Vagina (tissue), 2 donors: ENCODE measurements around the gene TRIM33. TPM values are rescaled to one million over a fixed set of nuclear protein-coding genes. Genes with fewer than 3 reads are reported as not detected.
"Not testable (repeated sequence)": the region's sequence is repeated elsewhere in the genome, so short reads cannot be mapped to it uniquely, and the experiment has no call there.

ENCODE experiments used
- DNase-seq, 2 donors: peaks; one replicate each; pipeline ENCODE4 v3.0.0-alpha.2; 2017; ENCODE audit errors: extremely low spot score in 2 of 2
- H3K27ac ChIP-seq: fragments of 200-600 bp; sonication (generic); one replicate; pipeline ENCODE4 v1.5.1; 2019
- H3K27me3 ChIP-seq: fragments of 200-600 bp; sonication (generic); one replicate; pipeline ENCODE4 v1.5.1; 2019
- H3K36me3 ChIP-seq, 2 donors: fragments of 200-600 bp; sonication (generic); one replicate each; pipeline ENCODE4 v1.5.1; 2017 to 2019
- H3K4me1 ChIP-seq: fragments of 200-600 bp; sonication (generic); one replicate; pipeline ENCODE4 v1.5.1; 2019
- H3K4me3 ChIP-seq, 2 donors: fragments of 200-600 bp; sonication (generic); 1 replicate in 1 of 2; 2 replicates in 1 of 2; pipeline ENCODE4 v1.5.1; 2016 to 2019
- H3K9me3 ChIP-seq: fragments of 200-600 bp; sonication (generic); one replicate; pipeline ENCODE4 v1.5.1; 2019
- POLR2A ChIP-seq, 2 donors: fragments of 450-650 bp; IDR thresholded peaks; one replicate each; pipeline ENCODE4 v1.6.1; 2017; ENCODE audit warnings: antibody characterized with exemption in 2 of 2, mild to moderate bottlenecking in 2 of 2, moderate library complexity in 2 of 2
- POLR2AphosphoS5 ChIP-seq, 2 donors: sonication (generic); formaldehyde crosslinking; IDR thresholded peaks; one replicate each; pipeline ENCODE4 v1.9.0; 2017; ENCODE audit warnings: antibody characterized with exemption in 2 of 2, mild to moderate bottlenecking in 2 of 2, low read depth in 1 of 2; ENCODE audit not compliant: insufficient read depth in 1 of 2
- intact Hi-C: fragments of 100-400 bp; cut with DNase I; formaldehyde crosslinking; loops from one replicate; pipeline ENCODE4 v1.15.1; 2023
- total RNA-seq: library from RNA; depleted of rRNA; stranded (reverse); fragments of >200 nt; gene quantifications from one replicate; pipeline ENCODE4 v1.2.3, GENCODE V29; 2016
- TF ChIP-seq, protein P1 (sequence below), 3 experiments: fragments of 450-650 bp in 2 of 3; fragments of 200-600 bp in 1 of 3; sonication (generic) in 1 of 3; IDR thresholded peaks; one replicate each; pipeline ENCODE4 v1.5.1; 2017 to 2019; ENCODE audit warnings: antibody characterized with exemption in 3 of 3, mild to moderate bottlenecking in 2 of 3, moderate library complexity in 2 of 3

TRIM33 gene
- total RNA-seq, 1 donor from 2014 or later: 35.8 TPM

DNA sequence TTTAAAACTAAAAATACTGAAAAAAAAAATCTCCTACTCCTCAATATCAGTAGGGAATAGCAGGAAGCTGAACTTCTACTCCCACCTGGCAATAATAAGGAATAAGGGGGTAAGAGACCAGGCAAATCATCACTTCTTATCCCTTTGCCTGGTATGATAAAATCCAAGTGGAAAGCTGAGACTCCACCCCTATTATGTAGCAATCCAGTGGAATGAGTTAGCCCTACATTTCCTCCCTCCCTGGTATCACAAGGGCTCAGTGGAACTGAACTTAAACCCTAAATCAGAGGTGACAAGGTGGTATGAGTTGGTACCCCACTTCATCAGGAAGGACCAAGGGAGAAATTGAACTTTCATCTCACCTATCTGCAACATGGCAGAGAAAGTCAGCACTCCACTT, 25.7 kb downstream of the TRIM33 start:
- no peaks in the 10 kb centered on the region for H3K27me3 ChIP-seq
- no peaks in the 10 kb centered on the region for H3K9me3 ChIP-seq
- TF ChIP-seq POLR2AphosphoS5 (IDR thresholded peaks at IDR 0.05; ENCODE audit: insufficient read depth in 1 of 2, low read depth in 1 of 2) (no peak), POLR2A (IDR thresholded peaks at IDR 0.05) (no peak)
- TF ChIP-seq, protein P1, sequence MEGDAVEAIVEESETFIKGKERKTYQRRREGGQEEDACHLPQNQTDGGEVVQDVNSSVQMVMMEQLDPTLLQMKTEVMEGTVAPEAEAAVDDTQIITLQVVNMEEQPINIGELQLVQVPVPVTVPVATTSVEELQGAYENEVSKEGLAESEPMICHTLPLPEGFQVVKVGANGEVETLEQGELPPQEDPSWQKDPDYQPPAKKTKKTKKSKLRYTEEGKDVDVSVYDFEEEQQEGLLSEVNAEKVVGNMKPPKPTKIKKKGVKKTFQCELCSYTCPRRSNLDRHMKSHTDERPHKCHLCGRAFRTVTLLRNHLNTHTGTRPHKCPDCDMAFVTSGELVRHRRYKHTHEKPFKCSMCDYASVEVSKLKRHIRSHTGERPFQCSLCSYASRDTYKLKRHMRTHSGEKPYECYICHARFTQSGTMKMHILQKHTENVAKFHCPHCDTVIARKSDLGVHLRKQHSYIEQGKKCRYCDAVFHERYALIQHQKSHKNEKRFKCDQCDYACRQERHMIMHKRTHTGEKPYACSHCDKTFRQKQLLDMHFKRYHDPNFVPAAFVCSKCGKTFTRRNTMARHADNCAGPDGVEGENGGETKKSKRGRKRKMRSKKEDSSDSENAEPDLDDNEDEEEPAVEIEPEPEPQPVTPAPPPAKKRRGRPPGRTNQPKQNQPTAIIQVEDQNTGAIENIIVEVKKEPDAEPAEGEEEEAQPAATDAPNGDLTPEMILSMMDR (IDR thresholded peaks at IDR 0.05): no peak
- no peaks in the 10 kb centered on the region for H3K36me3 ChIP-seq
- peaks cover 16% of the 10 kb centered on the region for H3K4me1 ChIP-seq
- intact Hi-C loops: no loop called here
- H3K27ac ChIP-seq: no peak overlapping the region
- DNase-seq: no peak
- H3K4me3 ChIP-seq: no peak overlapping the region

DNA sequence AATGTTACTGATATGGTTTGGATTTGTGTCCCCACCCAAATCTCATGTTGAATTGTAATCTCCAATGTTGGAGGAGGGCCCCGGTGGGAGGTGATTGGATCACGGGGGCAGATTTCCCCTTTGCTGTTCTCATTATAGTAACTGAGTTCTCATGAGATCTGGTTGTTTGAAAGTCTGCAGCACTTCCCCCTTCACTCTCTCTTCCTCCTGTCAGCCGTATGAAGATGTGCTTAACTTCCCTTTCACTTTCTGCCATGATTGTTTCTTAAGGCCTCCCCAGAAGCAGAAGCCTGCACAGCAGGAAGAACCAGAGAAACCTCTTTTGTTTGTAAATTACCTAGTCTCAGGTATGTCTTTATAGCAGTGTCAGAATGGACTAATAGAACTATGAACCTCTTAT, 28.4 kb downstream of the TRIM33 start:
- TF ChIP-seq POLR2A (IDR thresholded peaks at IDR 0.05) (no peak), POLR2AphosphoS5 (IDR thresholded peaks at IDR 0.05; ENCODE audit: insufficient read depth in 1 of 2, low read depth in 1 of 2) (no peak)
- TF ChIP-seq, protein P1 (IDR thresholded peaks at IDR 0.05): no peak
- no peak for DNase-seq
- no peak overlapping the region for H3K27ac ChIP-seq

DNA sequence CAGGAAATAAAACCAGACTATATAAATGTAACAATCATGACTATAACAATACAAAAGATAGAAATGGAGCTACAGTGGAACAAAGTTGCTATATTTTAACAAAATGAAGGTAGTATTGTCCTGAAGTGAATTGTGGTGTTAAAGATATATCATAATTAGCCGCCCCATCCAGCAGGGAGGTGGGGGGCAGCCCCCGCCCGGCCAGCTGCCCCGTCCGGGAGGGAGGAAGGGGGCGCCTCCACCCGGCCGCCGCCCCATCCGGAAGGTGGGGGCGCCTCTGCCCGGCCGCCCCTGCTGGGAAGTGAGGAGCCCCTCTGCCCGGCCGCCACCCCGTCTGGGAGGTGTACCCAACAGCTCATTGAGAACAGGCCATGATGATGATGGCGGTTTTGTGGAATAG, 31.4 kb downstream of the TRIM33 start:
- intact Hi-C loops, DNase-seq, H3K36me3 ChIP-seq, H3K9me3 ChIP-seq, H3K4me3 ChIP-seq, H3K27me3 ChIP-seq, H3K27ac ChIP-seq: not testable (repeated sequence)
- peaks cover 18% of the 10 kb centered on the region for H3K4me1 ChIP-seq

More for the DNA sequence above, 28.4 kb downstream of the TRIM33 start:
- no peaks in the 10 kb centered on the region for H3K36me3 ChIP-seq
- H3K9me3 ChIP-seq: no peaks in the 10 kb centered on the region
- H3K4me3 ChIP-seq: no peak overlapping the region
- peaks cover 16% of the 10 kb centered on the region for H3K4me1 ChIP-seq
- H3K27me3 ChIP-seq: no peaks in the 10 kb centered on the region
- intact Hi-C loops: no loop called here

DNA sequence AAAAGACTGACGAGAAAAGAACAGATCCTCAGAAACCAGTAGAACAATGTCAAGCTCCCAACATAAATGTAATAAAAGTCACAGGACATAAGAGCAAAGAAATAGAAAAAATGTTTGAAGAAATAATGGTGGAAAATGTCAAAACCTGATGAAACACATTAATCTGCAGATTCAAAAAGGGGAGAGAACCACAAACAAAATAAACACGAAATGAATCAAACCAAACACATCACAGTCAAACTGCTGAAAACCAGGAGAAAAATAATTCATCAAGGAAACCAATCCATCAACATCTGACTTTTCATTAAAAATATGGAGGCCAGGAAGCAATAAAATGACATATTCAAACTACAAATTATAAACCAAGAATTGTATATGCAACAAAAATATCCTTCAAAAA, 31.9 kb downstream of the TRIM33 start:
- intact Hi-C loops: no loop called here
- Histone ChIP-seq H3K9me3 (no peaks in the 10 kb centered on the region), H3K36me3 (no peaks in the 10 kb centered on the region), H3K4me1 (peaks cover 18% of the 10 kb centered on the region), H3K27me3 (no peaks in the 10 kb centered on the region), H3K4me3 (no peak overlapping the region), H3K27ac (no peak overlapping the region)
- TF ChIP-seq POLR2AphosphoS5 (IDR thresholded peaks at IDR 0.05; ENCODE audit: insufficient read depth in 1 of 2, low read depth in 1 of 2) (no peak), POLR2A (IDR thresholded peaks at IDR 0.05) (no peak)
- TF ChIP-seq, protein P1 (IDR thresholded peaks at IDR 0.05): no peak
- DNase-seq: no peak

DNA sequence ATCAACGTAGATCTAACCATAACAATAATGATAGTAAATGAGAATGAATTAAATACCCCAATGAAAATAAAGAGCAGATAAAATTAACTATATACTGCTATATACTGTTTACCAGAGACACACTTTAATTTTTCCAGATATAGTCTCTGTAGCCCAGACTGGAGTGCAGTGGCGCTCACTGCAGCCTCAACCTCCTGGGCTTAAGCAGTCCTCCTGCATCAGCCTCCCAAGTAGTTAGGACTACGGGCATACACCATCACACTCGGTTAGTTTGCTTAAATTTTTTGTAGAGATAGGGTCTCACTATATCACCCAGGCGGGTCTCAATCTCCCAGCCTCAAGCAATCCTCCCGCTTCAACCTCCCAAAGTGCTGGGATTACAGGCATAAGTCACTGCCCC, 37.2 kb downstream of the TRIM33 start:
- no peak for TF ChIP-seq POLR2A (IDR thresholded peaks at IDR 0.05)
- TF ChIP-seq, protein P1 (IDR thresholded peaks at IDR 0.05): no peak
- TF ChIP-seq POLR2AphosphoS5 (IDR thresholded peaks at IDR 0.05; ENCODE audit: insufficient read depth in 1 of 2, low read depth in 1 of 2): no peak
- no peak for DNase-seq
- Histone ChIP-seq H3K4me1 (peaks cover 36% of the 10 kb centered on the region), H3K36me3 (no peaks in the 10 kb centered on the region), H3K27ac (no peak overlapping the region), H3K9me3 (no peaks in the 10 kb centered on the region), H3K27me3 (no peaks in the 10 kb centered on the region), H3K4me3 (no peak overlapping the region)
- intact Hi-C loops: no loop called here

DNA sequence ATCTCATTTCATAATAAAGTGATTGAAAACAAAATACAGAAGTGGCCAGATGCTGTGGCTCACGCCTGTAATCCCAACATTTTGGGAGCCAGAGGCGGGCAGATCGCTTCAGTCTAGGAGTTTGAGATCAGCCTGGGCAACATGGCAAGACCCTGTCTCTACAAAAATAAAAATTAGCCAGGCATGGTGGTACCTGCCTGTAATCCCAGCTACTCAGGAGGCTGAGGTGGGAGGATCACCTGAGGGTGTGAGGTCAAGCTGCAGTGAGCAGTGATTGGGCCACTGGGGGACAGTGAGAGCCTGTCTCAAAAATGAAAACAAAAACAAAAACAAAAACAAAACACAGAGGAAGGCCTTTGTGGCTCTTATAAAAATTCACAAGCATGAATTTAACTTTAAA, 38.6 kb downstream of the TRIM33 start:
- Histone ChIP-seq H3K36me3 (no peaks in the 10 kb centered on the region), H3K4me1 (peaks cover 45% of the 10 kb centered on the region), H3K27ac (no peak overlapping the region), H3K4me3 (no peak overlapping the region), H3K27me3 (no peaks in the 10 kb centered on the region), H3K9me3 (no peaks in the 10 kb centered on the region)
- TF ChIP-seq, protein P1 (IDR thresholded peaks at IDR 0.05): no peak
- no peak for TF ChIP-seq POLR2AphosphoS5 (IDR thresholded peaks at IDR 0.05; ENCODE audit: insufficient read depth in 1 of 2, low read depth in 1 of 2)
- no peak for TF ChIP-seq POLR2A (IDR thresholded peaks at IDR 0.05)
- intact Hi-C loops: no loop called here
- DNase-seq: no peak
